Inflammatory macrophage (primary cell): Measurements from ENCODE around the gene REPS1.
A peak's percentile ranks its signal among the peaks of the same experiment; 100 is the strongest.

ENCODE experiments used
- DNase-seq, 2 donors: peaks; one replicate each; pipeline ENCODE4 v3.0.0-alpha.2; 2020 to 2022
- total RNA-seq, 18 experiments: gene quantifications; one replicate each; lab custom pipeline; 2026; ENCODE audit warnings: mixed read lengths in 6 of 18, inconsistent platforms in 2 of 18; lab: John Stamatoyannopoulos, UW

REPS1 gene
- 19.1 to 44.8 (median 35.9) reads per million in 18 experiments for total RNA-seq

- peak; percentile 87 to 91 for DNase-seq
These were observed at the start of gene REPS1 for GRCh38 chr6:138987643-138988468. Gene REPS1 (minus strand): TSS chr6:138988253. CDS start chr6:138987682, 571 bp downstream.

GRCh38 chr6:139037490-139037889, 49.4 kb upstream of the REPS1 start:
- peak in 1 of 2 donors; percentile 8 for DNase-seq

- DNase-seq = peak; percentile 62 to 72
These were observed 42.3 kb upstream of the REPS1 start for GRCh38 chr6:139030228-139030963.

- peak; percentile 61 to 67 for DNase-seq
These were observed 41.6 kb upstream of the REPS1 start for GRCh38 chr6:139029470-139030227.

- DNase-seq = peak; percentile 82 to 89
These were observed 40.8 kb upstream of the REPS1 start, which contains the start of gene ABRACL for GRCh38 chr6:139028658-139029469. Gene ABRACL (plus strand): TSS chr6:139028745. CDS start chr6:139034161, 5,416 bp downstream.

GRCh38 chr6:139028215-139028657, 40.2 kb upstream of the REPS1 start:
- DNase-seq = peak; percentile 21 to 27

- DNase-seq = peak; percentile 16 to 29
These were observed 39.6 kb upstream of the REPS1 start for GRCh38 chr6:139027620-139028182.

- peak; percentile 42 to 46 for DNase-seq
These were observed 37.4 kb upstream of the REPS1 start for GRCh38 chr6:139025416-139025815.

GRCh38 chr6:139020689-139021088, 32.6 kb upstream of the REPS1 start:
- DNase-seq = no peak

GRCh38 chr6:139019722-139020121, 31.7 kb upstream of the REPS1 start:
- no peak for DNase-seq

- DNase-seq = no peak
These were observed 29.2 kb upstream of the REPS1 start for GRCh38 chr6:139017227-139017626.

GRCh38 chr6:139016337-139017213, 28.5 kb upstream of the REPS1 start:
- peak; percentile 55 for DNase-seq

GRCh38 chr6:139014945-139015344, 26.9 kb upstream of the REPS1 start:
- no peak for DNase-seq

- DNase-seq = no peak
These were observed 25.2 kb upstream of the REPS1 start for GRCh38 chr6:139013185-139013800.

- no peak for DNase-seq
These were observed 23.9 kb upstream of the REPS1 start for GRCh38 chr6:139011980-139012379.

- no peak for DNase-seq
These were observed 22.6 kb upstream of the REPS1 start for GRCh38 chr6:139010674-139011073.

GRCh38 chr6:139008117-139008516, 20.1 kb upstream of the REPS1 start:
- DNase-seq = peak; percentile 35 to 53

GRCh38 chr6:139007428-139007827, 19.4 kb upstream of the REPS1 start:
- no peak for DNase-seq

GRCh38 chr6:139006477-139006876, 18.4 kb upstream of the REPS1 start:
- no peak for DNase-seq

- DNase-seq = peak; percentile 25 to 42
These were observed 15.7 kb upstream of the REPS1 start for GRCh38 chr6:139003751-139004150.
